Measurements from ENCODE around the gene FCRL2.
"Not testable (repeated sequence)": the region's sequence is repeated elsewhere in the genome, so short reads cannot be mapped to it uniquely, and the experiment has no call there.

FCRL2 gene

GRCh38 chr1:157751283-157751682 lies 25.6 kb downstream of the FCRL2 start:
- DNase-seq (ENCODE audit: low read depth in 3 of 3): no peak

- DNase-seq (ENCODE audit: low read depth in 3 of 3): no peak
Measured at GRCh38 chr1:157748262-157748817, 28.6 kb downstream of the FCRL2 start.

- DNase-seq (ENCODE audit: low read depth in 3 of 3): no peak
Measured at GRCh38 chr1:157739229-157739901, 37.6 kb downstream of the FCRL2 start.

- not testable (repeated sequence) for DNase-seq (ENCODE audit: low read depth in 3 of 3)
Measured at GRCh38 chr1:157735991-157736390, 40.9 kb downstream of the FCRL2 start.

- DNase-seq (ENCODE audit: low read depth in 3 of 3): no peak
Measured at GRCh38 chr1:157734321-157734720, 42.6 kb downstream of the FCRL2 start.

GRCh38 chr1:157732755-157733154 lies 44.2 kb downstream of the FCRL2 start:
- DNase-seq (ENCODE audit: low read depth in 3 of 3): no peak

- DNase-seq (ENCODE audit: low read depth in 3 of 3): no peak
Measured at GRCh38 chr1:157725221-157725577, 51.7 kb downstream of the FCRL2 start.

GRCh38 chr1:157724537-157725220 lies 52.3 kb downstream of the FCRL2 start:
- DNase-seq (ENCODE audit: low read depth in 3 of 3): no peak

GRCh38 chr1:157723157-157723556 lies 53.8 kb downstream of the FCRL2 start:
- no peak for DNase-seq (ENCODE audit: low read depth in 3 of 3)

GRCh38 chr1:157721985-157722384 lies 54.9 kb downstream of the FCRL2 start:
- DNase-seq (ENCODE audit: low read depth in 3 of 3): no peak

GRCh38 chr1:157715736-157716135 lies 61.2 kb downstream of the FCRL2 start:
- no peak for DNase-seq (ENCODE audit: low read depth in 3 of 3)

GRCh38 chr1:157711802-157712201 lies 65.1 kb downstream of the FCRL2 start:
- no peak for DNase-seq (ENCODE audit: low read depth in 3 of 3)

- DNase-seq (ENCODE audit: low read depth in 3 of 3): no peak
Measured at GRCh38 chr1:157704878-157705277, 72.1 kb downstream of the FCRL2 start.

GRCh38 chr1:157703981-157704380 lies 73.0 kb downstream of the FCRL2 start:
- DNase-seq (ENCODE audit: low read depth in 3 of 3): no peak

- DNase-seq (ENCODE audit: low read depth in 3 of 3): no peak
Measured at GRCh38 chr1:157702308-157702825, 74.6 kb downstream of the FCRL2 start.

GRCh38 chr1:157700732-157701131 lies 76.2 kb downstream of the FCRL2 start, which contains the start of gene FCRL3:
TSS of gene FCRL3 (minus strand) at chr1:157700769. CDS start at chr1:157700489, 280 bp downstream.
- no peak for DNase-seq (ENCODE audit: low read depth in 3 of 3)

- DNase-seq (ENCODE audit: low read depth in 3 of 3): no peak
Measured at GRCh38 chr1:157700305-157700704, 76.6 kb downstream of the FCRL2 start.

GRCh38 chr1:157697781-157698569 lies 79.0 kb downstream of the FCRL2 start:
- DNase-seq (ENCODE audit: low read depth in 3 of 3): no peak

GRCh38 chr1:157696966-157697628 lies 79.8 kb downstream of the FCRL2 start:
- DNase-seq (ENCODE audit: low read depth in 3 of 3): no peak
